Neural cell (in vitro differentiated cells): ENCODE measurements around the gene FILIP1L. TPM values are rescaled to one million over a fixed set of nuclear protein-coding genes. Genes with fewer than 3 reads are reported as not detected.

Experiments used
- H2AFZ ChIP-seq: fragments of 200-600, 300-800 bp; sonication (generic), shearing (Covaris generic); 2 replicates; pipeline ENCODE4 v1.6.0; 2014; ENCODE audit warnings: low read depth, mild to moderate bottlenecking, antibody characterized with exemption, low read length, moderate library complexity
- H3F3A ChIP-seq: fragments of 200-600 bp; shearing (Covaris generic); 2 replicates; pipeline ENCODE4 v1.6.1; 2016; ENCODE audit warnings: mild to moderate bottlenecking, moderate library complexity, mixed read lengths, antibody characterized with exemption, low read length; ENCODE audit not compliant: insufficient read depth, poor library complexity, severe bottlenecking
- H3K27ac ChIP-seq: fragments of 200-600, 300-800 bp; sonication (generic), shearing (Covaris generic); 2 replicates; pipeline ENCODE4 v1.5.1; 2014; ENCODE audit warnings: mild to moderate bottlenecking, low read length, moderate library complexity
- H3K27me3 ChIP-seq: fragments of 300-800, 200-600 bp; sonication (generic), shearing (Covaris generic); 2 replicates; pipeline ENCODE4 v1.6.0; 2014; ENCODE audit warnings: mild to moderate bottlenecking, low read depth, low read length, moderate library complexity; ENCODE audit not compliant: insufficient read depth
- H3K36me3 ChIP-seq: fragments of 300-800, 200-600 bp; sonication (generic), shearing (Covaris generic); 2 replicates; pipeline ENCODE4 v1.5.1; 2014; ENCODE audit warnings: mild to moderate bottlenecking, antibody characterized with exemption, low read length, moderate library complexity; ENCODE audit not compliant: insufficient read depth
- H3K4me2 ChIP-seq: fragments of 300-800, 200-600 bp; sonication (generic), shearing (Covaris generic); 2 replicates; pipeline ENCODE4 v1.6.0; 2014; ENCODE audit warnings: mild to moderate bottlenecking, low read length
- H3K4me3 ChIP-seq: fragments of 300-800, 200-600 bp; sonication (generic), shearing (Covaris generic); 2 replicates; pipeline ENCODE4 v1.5.1; 2014; ENCODE audit warnings: mild to moderate bottlenecking, low read length, moderate library complexity
- H3K79me2 ChIP-seq: fragments of 200-600 bp; shearing (Covaris generic); replicated peaks from 2 replicates; pipeline ENCODE4 v1.6.0; 2014; ENCODE audit warnings: mild to moderate bottlenecking, low read length, moderate library complexity; ENCODE audit not compliant: insufficient read depth
- H3K9ac ChIP-seq: fragments of 300-800, 200-600 bp; sonication (generic), shearing (Covaris generic); 2 replicates; pipeline ENCODE4 v1.6.1; 2016; ENCODE audit warnings: mild to moderate bottlenecking, low read length, mixed read lengths
- H3K9me2 ChIP-seq: fragments of 200-600 bp; shearing (Covaris generic); 2 replicates; pipeline ENCODE4 v1.6.1; 2016; ENCODE audit warnings: mild to moderate bottlenecking, low read length, mixed read lengths; ENCODE audit not compliant: insufficient read depth
- H3K9me3 ChIP-seq: fragments of 200-600, 300-800 bp; sonication (generic), shearing (Covaris generic); 2 replicates; pipeline ENCODE4 v1.6.1; 2016; ENCODE audit warnings: mild to moderate bottlenecking, mixed run types, low read length, moderate library complexity, mixed read lengths
- H4K20me1 ChIP-seq: fragments of 200-600 bp; shearing (Covaris generic); 2 replicates; pipeline ENCODE4 v1.6.1; 2016; ENCODE audit warnings: mild to moderate bottlenecking, mixed run types; ENCODE audit not compliant: insufficient read depth
- EP300 ChIP-seq: fragments of 450-650 bp; conservative IDR thresholded peaks from 2 replicates; pipeline ENCODE4 v1.6.1; 2014; ENCODE audit warnings: antibody characterized with exemption, mild to moderate bottlenecking, moderate library complexity; ENCODE audit not compliant: poor library complexity, severe bottlenecking
- EZH2 ChIP-seq: fragments of 200-600, 300-800 bp; shearing (Covaris generic), sonication (generic); IDR thresholded peaks from 2 replicates; pipeline ENCODE4 v1.6.1; 2014; ENCODE audit warnings: antibody characterized with exemption, low read length, borderline replicate concordance, mild to moderate bottlenecking; ENCODE audit not compliant: insufficient read depth, poor library complexity, severe bottlenecking
- MXI1 ChIP-seq: fragments of 450-650 bp; conservative IDR thresholded peaks from 2 replicates; pipeline ENCODE4 v1.6.1; 2014; ENCODE audit warnings: antibody characterized with exemption, mild to moderate bottlenecking; ENCODE audit not compliant: poor library complexity, severe bottlenecking
- POLR2AphosphoS5 ChIP-seq: IDR thresholded peaks from 2 replicates; pipeline ENCODE4 v1.6.1; 2012
- RAD21 ChIP-seq: fragments of 450-650 bp; conservative IDR thresholded peaks from 2 replicates; pipeline ENCODE4 v1.6.1; 2014; ENCODE audit warnings: antibody characterized with exemption, mild to moderate bottlenecking, moderate library complexity
- REST ChIP-seq: IDR thresholded peaks from 2 replicates; pipeline ENCODE4 v1.6.1; 2012; ENCODE audit warnings: borderline replicate concordance
- SMC3 ChIP-seq: fragments of 450-650 bp; conservative IDR thresholded peaks from 2 replicates; pipeline ENCODE4 v1.6.1; 2014; ENCODE audit warnings: antibody characterized with exemption, mild to moderate bottlenecking, moderate library complexity; ENCODE audit not compliant: poor library complexity
- TAF1 ChIP-seq: IDR thresholded peaks from 2 replicates; pipeline ENCODE4 v1.6.1; 2012; ENCODE audit warnings: low read depth
- polyA plus RNA-seq: library from polyadenylated mRNA; depleted of rRNA; stranded (reverse); fragments of >200 nt; gene quantifications from 2 replicates; pipeline ENCODE4 v1.2.3, GENCODE V29; 2014
- TF ChIP-seq, protein P1 (sequence below): fragments of 450-650 bp; IDR thresholded peaks from 2 replicates; pipeline ENCODE4 v1.5.1; 2014; ENCODE audit warnings: antibody characterized with exemption, mild to moderate bottlenecking, moderate library complexity; ENCODE audit not compliant: poor library complexity, severe bottlenecking

The FILIP1L gene
- polyA plus RNA-seq, 1 donor from 2014 or later: 0.27 TPM

DNA sequence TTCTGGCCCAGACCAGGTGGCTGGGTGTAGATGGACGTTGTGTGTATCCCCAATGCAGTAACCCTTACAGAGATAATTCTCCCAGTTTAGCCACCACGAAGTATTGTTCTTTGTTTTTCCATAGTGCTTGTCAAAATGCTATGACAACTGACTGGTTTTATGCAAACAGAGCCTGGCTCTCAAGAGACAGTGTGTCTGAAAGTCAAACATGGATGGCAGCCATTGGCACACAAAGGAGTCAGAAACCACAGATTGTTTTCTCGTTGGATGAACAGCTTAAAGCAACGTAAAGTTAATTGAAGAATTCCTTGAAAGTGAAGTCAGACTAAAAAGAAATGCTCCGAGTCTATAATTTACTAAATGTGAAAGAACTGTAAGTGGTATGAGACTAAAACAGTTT is 91.2 kb downstream of the FILIP1L start:
- Histone ChIP-seq H3K4me2 (no peak overlapping the region), H3K9me3 (no peaks in the 10 kb centered on the region), H3F3A (no peaks in the 10 kb centered on the region), H3K9ac (no peak overlapping the region), H4K20me1 (no peaks in the 10 kb centered on the region), H3K27me3 (no peaks in the 10 kb centered on the region), H3K36me3 (no peaks in the 10 kb centered on the region), H3K4me3 (no peak overlapping the region), H3K9me2 (no peaks in the 10 kb centered on the region), H3K79me2 (no peaks in the 10 kb centered on the region), H2AFZ (no peak overlapping the region), H3K27ac (no peak overlapping the region)
- TF ChIP-seq, protein P1, sequence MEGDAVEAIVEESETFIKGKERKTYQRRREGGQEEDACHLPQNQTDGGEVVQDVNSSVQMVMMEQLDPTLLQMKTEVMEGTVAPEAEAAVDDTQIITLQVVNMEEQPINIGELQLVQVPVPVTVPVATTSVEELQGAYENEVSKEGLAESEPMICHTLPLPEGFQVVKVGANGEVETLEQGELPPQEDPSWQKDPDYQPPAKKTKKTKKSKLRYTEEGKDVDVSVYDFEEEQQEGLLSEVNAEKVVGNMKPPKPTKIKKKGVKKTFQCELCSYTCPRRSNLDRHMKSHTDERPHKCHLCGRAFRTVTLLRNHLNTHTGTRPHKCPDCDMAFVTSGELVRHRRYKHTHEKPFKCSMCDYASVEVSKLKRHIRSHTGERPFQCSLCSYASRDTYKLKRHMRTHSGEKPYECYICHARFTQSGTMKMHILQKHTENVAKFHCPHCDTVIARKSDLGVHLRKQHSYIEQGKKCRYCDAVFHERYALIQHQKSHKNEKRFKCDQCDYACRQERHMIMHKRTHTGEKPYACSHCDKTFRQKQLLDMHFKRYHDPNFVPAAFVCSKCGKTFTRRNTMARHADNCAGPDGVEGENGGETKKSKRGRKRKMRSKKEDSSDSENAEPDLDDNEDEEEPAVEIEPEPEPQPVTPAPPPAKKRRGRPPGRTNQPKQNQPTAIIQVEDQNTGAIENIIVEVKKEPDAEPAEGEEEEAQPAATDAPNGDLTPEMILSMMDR: no peak
- TF ChIP-seq EP300 (no peak), SMC3 (no peak), EZH2 (no peak), POLR2AphosphoS5 (no peak), RAD21 (no peak), TAF1 (no peak), MXI1 (no peak)

DNA sequence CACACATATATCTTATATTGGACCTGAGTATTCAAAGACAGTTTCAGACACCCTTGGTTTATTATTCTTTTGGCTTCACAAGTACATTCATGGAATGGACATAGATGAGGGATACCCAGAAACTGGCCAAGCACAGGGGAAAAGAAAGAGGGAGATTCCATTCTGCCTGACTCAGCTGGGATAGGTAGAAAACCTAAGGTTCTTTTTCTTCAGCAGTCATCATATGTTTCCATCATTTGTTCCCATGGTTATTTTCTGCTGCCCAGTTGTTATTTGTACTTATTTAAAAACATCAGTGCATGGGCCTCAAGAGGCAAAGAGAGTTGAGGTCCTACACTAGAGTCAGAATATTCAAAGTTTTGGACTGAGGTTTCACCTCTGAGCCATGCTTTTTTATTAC is 91.8 kb downstream of the FILIP1L start:
- TF ChIP-seq EZH2: no peak
- TF ChIP-seq MXI1: no peak
- no peak for TF ChIP-seq TAF1
- TF ChIP-seq SMC3: no peak
- TF ChIP-seq POLR2AphosphoS5: no peak
- no peak for TF ChIP-seq RAD21
- TF ChIP-seq, protein P1: no peak
- TF ChIP-seq REST: no peak
- no peak for TF ChIP-seq EP300
- H3K4me2 ChIP-seq: no peak overlapping the region
- no peaks in the 10 kb centered on the region for H3K9me2 ChIP-seq
- H3K27ac ChIP-seq: no peak overlapping the region
- H3K9ac ChIP-seq: no peak overlapping the region
- no peaks in the 10 kb centered on the region for H3K36me3 ChIP-seq
- H3K9me3 ChIP-seq: no peaks in the 10 kb centered on the region
- H3K4me3 ChIP-seq: no peak overlapping the region
- H3K79me2 ChIP-seq: no peaks in the 10 kb centered on the region
- H3K27me3 ChIP-seq: no peaks in the 10 kb centered on the region
- H3F3A ChIP-seq: no peaks in the 10 kb centered on the region
- no peak overlapping the region for H2AFZ ChIP-seq
- no peaks in the 10 kb centered on the region for H4K20me1 ChIP-seq
